GM21717 (cell line): ENCODE measurements around the gene PPP2CA.
"Not testable (repeated sequence)": the region's sequence is repeated elsewhere in the genome, so short reads cannot be mapped to it uniquely, and the experiment has no call there.

Experiments
- ATAC-seq: cut with Tn5 transposase; IDR thresholded peaks from one replicate; pipeline ENCODE4 v1.9.1; 2021; ENCODE audit warnings: mild to moderate bottlenecking, moderate library complexity; ENCODE audit not compliant: unreplicated experiment

The PPP2CA gene

DNA sequence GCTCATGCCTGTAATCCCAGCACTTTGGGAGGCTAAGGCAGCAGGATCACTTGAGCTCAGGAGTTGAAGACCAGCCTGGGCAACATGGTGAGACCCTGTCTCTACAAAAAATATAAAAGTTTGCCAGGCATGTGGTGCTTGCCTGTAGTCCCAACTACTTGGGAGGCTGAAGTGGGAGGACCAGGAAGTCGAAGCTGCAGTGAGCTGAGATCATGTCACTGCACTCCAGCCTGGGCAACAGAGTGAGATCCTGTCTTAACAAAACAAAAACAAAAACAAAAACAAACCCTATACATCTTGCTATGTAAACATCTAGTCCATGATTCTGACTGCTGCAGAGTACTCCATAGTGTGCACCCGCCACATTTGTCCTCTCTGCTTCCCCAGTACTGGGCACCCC, 19.8 kb upstream of the PPP2CA start:
- no peak for ATAC-seq

DNA sequence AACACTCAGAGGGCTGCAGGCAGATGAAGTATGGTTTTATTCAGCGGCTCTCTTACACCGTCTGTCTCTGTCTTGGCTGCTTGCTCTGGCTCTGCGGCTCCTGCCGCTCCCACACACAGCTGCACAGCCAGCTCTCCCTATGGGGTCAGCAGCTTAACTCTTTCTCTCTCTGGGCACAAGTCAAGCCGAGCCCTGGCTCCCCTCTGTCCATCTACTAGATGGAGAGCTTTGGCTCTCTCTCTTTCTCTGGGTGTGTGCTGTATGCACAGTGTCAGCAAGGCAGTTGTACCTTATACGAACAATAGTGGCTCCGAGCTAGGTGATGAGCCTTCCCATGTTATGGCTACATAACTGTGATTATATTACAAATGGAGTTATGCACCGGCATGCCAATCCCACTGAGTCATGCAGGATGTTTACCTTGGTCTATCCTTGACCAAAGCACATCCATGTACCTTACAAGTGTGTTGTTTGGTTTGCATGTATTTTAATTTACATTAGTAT, 19.3 kb upstream of the PPP2CA start:
- ATAC-seq = no peak

DNA sequence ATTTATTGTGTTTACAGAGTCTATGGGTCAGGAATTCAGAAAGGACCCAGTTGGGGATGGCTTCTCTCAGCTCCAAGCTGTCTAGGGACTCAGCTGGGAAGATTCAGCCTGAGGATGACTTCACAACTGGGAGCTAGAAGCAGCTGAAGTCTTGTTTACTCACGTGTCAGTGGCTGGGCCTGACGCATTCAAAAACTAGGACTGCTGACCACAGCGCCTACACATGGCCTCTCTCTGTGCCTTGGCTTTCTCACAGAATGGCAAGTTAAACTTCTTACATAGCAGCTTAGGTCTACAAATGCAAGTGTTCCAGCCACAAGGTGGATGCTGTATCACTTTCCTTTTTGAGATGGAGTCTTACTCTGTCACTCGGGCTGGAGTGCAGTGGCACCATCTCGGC, 16.3 kb upstream of the PPP2CA start:
- no peak for ATAC-seq

DNA sequence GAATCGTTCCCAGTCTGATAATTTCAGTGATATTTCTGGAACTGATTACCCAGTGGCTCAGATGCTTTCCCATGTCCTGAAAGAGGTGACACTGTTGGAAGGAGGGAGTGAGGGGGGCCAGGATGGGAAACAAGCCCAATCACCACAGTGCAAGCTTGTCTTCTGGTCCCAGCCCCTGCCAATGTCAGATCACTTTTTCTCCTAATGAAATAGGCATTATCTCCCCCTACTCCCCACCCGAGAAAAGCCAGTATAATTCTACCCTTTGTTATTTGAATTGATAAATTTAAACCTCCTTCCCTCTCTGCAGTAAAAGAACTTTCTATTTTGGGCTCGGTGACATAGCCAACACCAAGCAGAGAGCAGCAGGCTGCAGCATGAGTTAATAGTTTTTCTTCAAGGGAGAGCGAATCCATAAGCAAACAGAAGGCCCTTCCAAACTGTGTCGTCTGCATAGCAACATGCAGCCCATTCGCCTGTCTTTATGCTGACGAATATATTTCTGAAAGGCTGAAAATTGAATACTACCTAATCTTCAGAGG, 14.6 kb upstream of the PPP2CA start:
- no peak for ATAC-seq

DNA sequence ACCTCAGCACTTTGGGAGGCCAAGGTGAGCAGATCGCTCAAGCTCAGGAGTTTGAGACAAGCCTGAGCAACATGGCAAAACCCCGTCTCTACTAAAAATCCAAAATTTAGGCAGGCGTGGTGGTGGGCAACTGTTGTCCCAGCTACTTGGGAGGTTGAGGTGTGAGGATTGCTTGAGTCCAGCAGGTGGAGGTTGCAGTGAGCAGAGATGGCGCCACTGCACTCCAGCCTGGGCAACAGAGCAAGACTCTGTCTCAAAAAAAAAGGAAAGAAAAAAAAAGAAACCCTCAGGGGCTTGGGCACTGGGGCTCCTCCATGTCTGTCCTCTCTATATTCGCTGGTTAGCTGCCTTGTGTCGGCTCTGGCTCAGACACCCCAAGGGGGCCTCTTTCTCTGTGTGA, 10.9 kb upstream of the PPP2CA start:
- ATAC-seq = no peak

DNA sequence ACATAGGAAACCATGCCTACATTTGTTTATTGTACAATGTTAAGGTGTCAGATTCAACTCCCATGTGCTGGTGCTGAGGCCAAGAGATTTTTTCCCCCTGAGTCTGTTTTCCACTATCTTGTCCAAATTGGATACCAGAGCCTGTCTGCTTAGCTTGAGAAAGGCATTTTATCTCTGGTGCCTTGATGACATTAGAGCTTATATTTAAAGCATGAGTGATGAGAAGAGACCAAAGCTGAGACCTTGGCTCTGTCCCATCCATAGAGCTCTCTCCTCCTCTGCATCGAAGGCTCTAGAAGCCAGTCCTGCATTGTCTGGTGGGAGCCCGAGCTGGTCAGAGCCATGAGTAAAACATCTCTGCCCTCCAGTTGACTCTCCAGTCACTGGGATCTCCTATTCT, 10.4 kb upstream of the PPP2CA start:
- ATAC-seq = no peak

DNA sequence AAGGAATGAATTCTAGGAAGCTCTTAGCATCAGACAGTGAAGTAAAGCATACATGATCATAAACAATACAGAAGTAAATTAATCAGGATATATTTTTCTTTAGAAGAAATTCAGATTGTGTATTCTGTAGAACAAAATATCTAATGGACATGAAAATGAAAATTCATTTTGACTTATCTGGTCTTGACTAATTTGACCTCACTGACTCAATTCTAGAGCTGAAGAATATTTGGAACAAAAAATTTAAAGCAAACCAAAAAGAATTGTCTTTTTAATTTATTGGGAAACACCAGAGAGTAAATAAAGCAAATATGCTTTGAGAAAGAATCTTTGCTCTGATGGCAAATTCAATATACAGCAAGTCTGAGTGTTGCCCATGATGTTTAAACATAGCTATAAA, 2.8 kb upstream of the PPP2CA start:
- no peak for ATAC-seq

DNA sequence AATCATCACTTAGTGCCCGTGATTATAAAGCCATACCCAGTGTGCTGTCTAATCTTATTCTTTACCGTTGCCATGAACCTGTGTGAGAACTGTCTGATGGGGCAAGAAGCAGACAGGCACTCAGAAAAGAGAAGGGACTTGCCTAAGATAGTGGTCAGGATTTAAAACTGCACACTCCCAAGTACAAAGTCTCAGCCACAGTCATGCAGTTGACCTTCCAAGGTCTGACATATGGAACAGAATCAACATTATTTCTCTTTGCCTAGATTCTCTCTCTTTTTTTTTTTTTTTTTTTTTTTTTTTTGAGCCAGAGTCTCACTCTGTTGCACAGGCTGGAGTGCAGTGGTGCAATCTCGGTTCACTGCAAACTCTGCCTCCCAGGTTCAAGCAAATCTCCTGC, 1.9 kb upstream of the PPP2CA start:
- no peak for ATAC-seq

DNA sequence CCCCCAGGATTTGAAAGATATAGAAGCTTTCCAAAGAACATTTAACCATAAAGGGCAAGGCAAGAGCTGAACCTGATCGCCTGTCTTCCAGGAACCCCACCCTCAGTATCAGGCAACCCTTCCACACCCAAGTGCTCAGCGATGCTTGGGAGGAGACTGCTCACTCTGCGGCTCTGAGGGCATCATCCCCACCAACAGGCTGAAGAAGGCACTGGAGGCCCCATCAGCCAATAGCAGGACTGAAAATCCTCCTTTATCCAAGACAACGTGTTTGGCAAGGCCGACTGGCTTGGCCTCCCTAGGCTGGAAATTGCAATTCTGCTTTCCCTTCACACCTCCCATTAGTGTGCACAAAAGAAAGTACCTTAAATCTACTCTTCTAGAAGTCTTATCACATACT, 1.4 kb upstream of the PPP2CA start:
- ATAC-seq = no peak

DNA sequence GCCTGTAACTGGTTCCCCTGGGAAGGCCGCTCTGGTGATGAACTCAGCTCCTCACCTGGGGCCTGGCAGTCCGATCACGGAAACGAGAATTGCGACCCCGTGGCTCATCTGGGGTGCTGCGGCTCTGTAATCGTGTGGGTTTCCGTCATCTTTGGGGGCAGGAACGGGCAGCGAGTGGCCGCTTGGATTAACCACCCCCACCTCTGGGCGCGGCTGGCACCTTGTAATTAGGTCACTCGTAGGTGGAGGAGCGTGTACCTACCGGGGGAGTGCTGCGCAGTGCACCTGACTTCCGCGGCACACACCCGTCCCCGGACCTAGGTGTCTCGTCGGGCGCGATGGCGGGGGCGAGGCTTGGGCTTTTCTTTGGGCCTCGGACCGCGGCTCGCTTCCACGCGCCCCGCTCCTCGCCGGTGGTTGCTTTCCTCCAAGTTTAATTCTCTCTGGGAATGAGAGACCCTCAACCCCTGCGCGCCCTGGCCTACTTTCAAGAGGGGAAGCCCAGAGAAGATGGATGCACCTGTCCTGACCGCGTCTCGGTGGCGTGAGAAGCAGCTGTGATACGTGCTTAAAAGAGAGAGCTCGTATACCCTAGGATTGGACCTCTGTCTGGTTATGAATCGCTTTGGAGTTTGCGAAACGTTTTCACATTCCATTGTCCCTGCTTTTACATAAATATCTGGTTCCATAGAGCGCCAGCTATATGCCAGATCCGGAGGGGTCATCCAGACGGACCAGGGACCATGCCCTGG, 744 bp upstream of the PPP2CA start:
- peak; percentile 28 for ATAC-seq

DNA sequence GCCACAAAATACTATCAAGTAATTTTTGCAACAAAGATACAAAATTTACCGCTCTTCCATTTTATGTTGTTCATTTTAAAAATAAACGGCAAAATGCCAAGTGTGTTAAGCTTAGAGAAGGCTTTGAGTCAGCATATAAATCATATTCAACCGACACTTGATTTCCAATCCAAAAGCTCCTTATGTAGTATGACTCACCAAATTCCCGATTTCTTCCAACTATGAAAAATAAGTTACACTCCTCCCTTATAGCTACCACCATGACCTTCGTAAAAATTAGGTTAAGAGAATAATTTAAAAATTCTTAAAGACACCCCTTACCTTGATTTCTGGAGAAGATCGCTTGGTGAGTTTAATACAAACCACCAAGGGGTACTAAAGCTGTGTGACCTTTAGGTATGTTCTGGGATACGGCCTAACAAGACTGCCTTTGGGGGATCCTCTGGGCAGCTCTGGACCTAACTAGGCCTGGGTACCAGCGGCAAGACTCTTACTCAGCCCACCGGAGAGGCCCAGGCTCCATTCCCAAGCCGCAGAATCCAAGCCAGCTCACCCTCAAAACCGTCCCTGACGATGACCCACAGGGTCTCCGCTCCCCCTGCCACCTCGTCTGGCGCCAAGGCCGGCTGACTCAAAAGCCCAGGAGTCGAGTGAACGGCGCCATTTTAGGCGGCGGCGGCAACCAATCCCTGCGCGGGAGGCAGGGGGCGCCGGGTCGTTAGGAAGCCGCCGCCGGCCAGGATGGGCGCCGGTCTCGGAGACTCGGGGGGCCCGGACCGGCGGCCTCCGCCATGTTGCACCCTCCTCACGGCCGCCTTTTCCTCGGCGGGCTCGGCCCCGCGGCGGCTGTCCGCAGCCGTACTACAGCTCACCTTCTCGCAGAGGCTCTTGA, 739 bp downstream of the PPP2CA start:
- ATAC-seq = peak; percentile 32

DNA sequence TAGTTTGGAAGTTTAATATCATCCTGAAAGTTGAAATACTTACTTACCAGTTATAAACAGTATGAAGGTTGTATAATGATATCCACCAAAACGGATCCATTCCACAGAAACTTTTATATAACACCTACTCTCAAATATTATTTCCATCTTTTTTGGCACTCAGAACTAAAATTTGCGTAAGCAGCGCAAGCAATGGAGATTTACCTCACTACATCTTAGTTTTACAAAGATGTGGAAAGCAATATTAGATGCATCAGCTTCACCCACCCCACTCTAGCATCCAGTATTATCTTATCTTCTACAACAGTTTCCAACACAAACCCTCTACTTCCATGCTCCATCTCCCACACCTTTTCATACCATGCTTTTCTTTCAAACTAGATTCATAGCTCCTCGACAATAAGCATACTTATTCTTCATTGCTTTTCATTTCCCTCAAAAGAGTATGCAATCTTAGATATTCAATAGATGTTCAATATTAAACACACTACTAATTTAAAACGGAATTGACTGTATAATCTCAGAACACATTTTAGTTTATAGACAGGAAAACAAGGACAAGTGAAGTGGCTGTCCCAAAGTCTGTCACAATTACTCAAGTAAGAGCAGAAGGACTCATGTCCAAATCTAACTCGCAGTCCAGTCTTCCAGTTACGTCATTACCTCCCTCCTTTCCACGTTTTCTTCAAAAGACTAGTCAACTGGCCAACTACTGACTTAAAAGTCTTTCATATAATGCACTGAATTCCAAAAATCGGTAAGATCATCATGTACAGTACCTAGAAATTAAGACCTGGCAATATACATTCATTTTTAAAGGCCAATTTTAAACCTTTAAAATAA, 2.2 kb downstream of the PPP2CA start:
- ATAC-seq = no peak

DNA sequence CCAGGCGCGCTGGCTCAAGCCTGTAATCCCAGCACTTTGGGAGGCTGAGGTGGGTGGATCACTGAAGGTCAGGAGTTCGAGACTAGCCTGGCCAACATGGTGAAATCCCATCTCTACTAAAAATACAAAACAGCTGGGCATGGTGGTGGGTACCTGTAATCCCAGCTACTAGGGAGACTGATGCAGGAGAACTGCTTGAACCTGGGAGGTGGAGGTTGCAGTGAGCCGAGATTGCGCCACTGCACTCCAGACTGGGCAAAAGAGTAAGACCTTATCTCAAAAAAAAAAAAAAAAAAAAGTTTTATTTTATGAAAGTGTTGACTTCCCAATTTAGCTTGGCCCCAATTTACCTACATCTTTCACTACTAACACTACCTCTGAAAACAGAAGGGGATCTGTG, 4.2 kb downstream of the PPP2CA start:
- not testable (repeated sequence) for ATAC-seq

DNA sequence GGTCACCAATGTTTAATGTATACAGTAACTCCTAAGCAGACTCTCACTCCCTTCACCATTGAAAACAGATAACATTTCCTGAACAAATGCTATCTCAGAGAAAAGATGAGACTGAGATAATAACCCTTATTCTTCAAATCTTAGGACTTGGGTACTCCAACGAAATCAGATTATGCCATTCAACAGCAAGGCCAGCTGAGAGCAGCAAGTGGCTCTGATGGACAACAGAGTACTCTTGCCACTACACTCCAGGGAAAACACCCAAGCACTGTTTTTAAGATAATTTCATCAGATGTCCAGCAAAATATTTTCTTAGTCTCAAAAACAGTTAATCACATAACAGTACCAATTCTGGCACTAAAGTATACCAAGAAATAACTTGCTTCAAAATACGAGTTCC, 10.1 kb downstream of the PPP2CA start:
- no peak for ATAC-seq

DNA sequence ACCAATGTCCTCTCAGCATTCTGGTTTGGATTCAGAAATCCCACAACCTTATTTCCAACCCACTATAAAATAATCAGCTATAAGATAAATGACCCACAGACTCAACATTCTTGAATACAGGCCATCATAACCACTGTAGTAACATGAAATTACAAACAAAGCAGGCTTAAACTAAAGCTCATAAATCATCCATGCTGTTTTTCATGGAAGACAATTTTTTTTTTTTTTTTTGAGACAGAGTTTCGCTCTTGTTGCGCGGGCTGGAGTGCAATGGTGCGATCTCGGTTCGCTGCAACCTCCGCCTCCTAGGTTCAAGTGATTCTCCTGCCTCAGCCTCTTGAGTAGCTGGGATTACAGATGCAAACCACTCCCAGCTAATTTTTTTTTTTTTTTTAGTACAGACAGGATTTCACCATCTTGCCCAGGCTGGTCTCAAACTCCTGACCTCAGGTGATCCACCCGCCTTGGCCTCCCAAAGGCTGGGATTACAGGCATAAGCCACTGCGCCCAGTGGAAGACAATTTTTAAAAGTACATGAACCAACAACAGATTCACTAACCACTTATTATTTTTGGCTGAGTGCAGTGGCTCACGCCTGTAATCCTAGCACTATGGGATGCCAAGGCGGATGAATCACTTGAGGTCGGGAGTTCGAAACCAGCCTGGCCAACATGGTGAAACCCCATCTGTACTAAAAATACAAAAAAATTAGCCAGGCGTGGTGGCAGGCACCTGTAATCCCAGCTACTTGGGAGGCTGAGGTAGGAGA, 14.4 kb downstream of the PPP2CA start:
- not testable (repeated sequence) for ATAC-seq

DNA sequence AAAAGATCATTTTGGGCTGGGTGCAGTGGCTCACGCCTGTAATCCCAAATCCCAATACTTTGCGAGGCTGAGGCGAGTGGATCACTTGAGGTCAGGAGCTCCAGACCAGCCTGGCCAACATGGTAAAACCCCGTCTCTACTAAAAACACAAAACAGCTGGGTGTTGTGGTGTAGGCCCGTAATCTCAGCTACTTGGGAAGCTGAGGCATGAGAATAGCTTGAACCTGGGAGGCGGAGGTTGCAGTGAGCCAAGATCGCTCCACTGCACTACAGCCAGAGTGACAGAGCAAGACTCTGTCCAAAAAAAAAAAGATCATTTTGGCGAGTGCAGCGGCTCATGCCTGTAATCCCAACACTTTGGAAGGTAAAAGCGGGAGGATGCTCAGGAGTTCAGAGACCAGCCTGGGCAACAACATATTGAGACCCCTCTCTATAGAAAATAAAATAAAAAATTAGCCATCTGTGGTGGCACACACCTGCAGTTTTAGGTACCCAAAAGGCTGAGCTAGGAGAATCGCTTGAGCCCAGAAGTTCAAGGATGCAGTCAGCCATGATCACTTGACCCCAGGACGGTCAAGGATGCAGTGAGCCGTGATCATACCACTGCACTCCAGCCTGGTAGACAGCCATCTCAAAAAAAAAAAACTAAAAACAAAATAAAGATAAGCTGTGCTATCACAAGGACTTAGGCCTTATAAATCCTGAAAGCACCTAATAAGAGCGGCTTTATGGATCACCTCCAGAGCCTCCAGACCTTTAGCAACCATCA, 16.2 kb downstream of the PPP2CA start:
- ATAC-seq = no peak

DNA sequence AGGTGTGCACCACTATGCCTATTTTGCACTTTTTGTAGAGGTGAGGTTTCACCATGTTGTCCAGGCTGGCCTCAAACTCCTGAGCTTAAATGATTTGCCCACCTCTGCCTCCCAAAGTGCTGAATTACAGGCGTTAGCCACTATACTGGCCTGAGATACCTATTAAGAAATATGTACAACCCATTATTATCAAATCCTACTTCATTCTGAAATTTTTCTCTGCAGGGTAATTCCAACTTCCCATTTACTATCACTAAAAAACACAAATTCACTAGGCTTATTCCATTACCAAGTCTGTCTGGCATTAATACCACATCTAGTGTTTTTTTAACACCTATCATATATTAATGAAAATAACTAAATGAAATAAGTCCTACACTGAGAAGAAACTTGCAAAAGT, 18.2 kb downstream of the PPP2CA start:
- no peak for ATAC-seq

DNA sequence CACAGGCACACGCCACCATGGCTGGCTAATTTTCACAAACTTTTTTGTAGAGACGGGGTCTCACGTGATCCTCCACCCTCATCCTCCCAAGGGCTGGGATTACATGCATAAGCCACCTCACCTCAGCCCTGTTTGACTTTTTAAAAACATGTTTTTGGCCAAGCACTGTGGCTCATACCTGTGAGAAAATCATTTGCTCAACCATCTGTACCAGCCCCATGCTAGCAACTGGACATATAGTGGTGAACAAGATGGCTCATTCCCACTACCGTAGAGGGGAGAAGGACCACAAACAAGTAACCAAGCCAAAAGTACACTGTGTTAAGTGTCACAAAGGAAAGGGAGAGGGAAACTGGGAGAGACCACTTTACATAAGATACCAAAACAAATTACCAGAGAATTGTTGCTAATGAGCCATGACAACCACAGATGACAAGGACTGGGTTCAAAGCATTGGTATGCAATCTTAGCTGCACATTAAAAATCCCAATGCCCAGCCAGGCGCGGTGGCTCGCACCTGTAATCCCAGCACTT, 19.2 kb downstream of the PPP2CA start:
- no peak for ATAC-seq

DNA sequence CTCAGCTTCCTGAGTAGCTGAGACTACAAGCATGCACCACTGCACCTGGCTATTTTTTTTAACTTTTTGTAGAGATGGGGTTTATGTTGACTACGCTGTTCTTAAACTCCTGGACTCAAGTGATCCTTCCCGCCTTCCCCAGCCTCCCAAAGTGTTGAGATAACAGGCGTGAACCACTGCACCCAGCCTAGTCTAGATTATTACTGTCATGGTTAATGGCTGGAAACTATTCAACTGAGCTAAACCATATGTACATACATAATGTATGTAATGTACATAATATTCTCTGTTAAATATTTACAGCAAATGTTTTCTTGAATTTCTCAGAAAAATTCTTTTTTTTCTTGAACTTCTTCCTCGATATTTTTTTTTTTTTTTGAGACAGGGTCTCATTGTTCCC, 21.3 kb downstream of the PPP2CA start:
- no peak for ATAC-seq
